Fibroblast of mammary gland (primary cell): ENCODE data around the gene CPSF6.

Experiments used
- DNase-seq: peaks from one replicate; pipeline ENCODE4 v3.0.0-alpha.2; 2010; ENCODE audit warnings: low read depth
- H3K4me3 ChIP-seq: 2 replicates; pipeline ENCODE4 v1.5.1; 2011; ENCODE audit warnings: low read depth, mild to moderate bottlenecking, low read length, moderate library complexity; ENCODE audit not compliant: control insufficient read depth
- CTCF ChIP-seq: conservative IDR thresholded peaks from 2 replicates; pipeline ENCODE4 v1.5.1; 2011; ENCODE audit warnings: low read depth, low read length, inconsistent platforms; ENCODE audit not compliant: control insufficient read depth, insufficient read depth

CPSF6 gene

GRCh38 chr12:69241438-69242092 is 2.2 kb downstream of the CPSF6 start:
- TF ChIP-seq CTCF, result no peak
- peak overlapping the region; percentile 89 for H3K4me3 ChIP-seq
- DNase-seq, result peak; percentile 15

- H3K4me3 ChIP-seq, result no peak overlapping the region
- no peak for DNase-seq
- TF ChIP-seq CTCF, result no peak
These were observed 4.0 kb downstream of the CPSF6 start for GRCh38 chr12:69243099-69244084.

- no peak for TF ChIP-seq CTCF
These were observed 8.1 kb downstream of the CPSF6 start for GRCh38 chr12:69247268-69248018.

GRCh38 chr12:69252033-69252432 is 12.7 kb downstream of the CPSF6 start:
- no peak for TF ChIP-seq CTCF
- DNase-seq, result peak; percentile 41
- no peak overlapping the region for H3K4me3 ChIP-seq

More at GRCh38 chr12:69247268-69248018, 8.1 kb downstream of the CPSF6 start:
- no peak overlapping the region for H3K4me3 ChIP-seq
- no peak for DNase-seq

- DNase-seq, result peak; percentile 67
- peak; percentile 69 for TF ChIP-seq CTCF
- H3K4me3 ChIP-seq, result no peak overlapping the region
These were observed 14.7 kb downstream of the CPSF6 start for GRCh38 chr12:69254046-69254445.

GRCh38 chr12:69254862-69255261 is 15.5 kb downstream of the CPSF6 start:
- DNase-seq, result no peak
- no peak for TF ChIP-seq CTCF
- no peak overlapping the region for H3K4me3 ChIP-seq
